ENCODE measurements around the gene HES4. TPM values are rescaled to one million over a fixed set of nuclear protein-coding genes. Genes with fewer than 3 reads are reported as not detected.

Gene HES4
- polyA plus RNA-seq, 1 of the 3 experiments (the other 2 are of a cell fraction), result 4.7 TPM

- no peaks in the 10 kb centered on the region for H3F3A ChIP-seq (replicated peaks; ENCODE audit: insufficient read depth)
- 88% methylated on average over 3 of the region's 9 CpGs for WGBS (ENCODE audit: low lambda C conversion rate)
- H3K9me2 ChIP-seq, result no peaks in the 10 kb centered on the region
- TF ChIP-seq POLR2AphosphoS5 (IDR thresholded peaks at IDR 0.05; ENCODE audit: low read depth, low read length), result no peak
- no peak for TF ChIP-seq USF1 (IDR thresholded peaks at IDR 0.05; ENCODE audit: borderline replicate concordance, low read depth)
- TF ChIP-seq TAF1 (IDR thresholded peaks at IDR 0.05; ENCODE audit: borderline replicate concordance, low read depth, low read length), result no peak
- TF ChIP-seq SMC3 (IDR thresholded peaks at IDR 0.05; ENCODE audit: low read depth, low read length), result no peak
- no peak for TF ChIP-seq ZBTB33 (IDR thresholded peaks at IDR 0.05; ENCODE audit: borderline replicate concordance, low read depth)
- no peak for TF ChIP-seq IRF3 (IDR thresholded peaks at IDR 0.05; ENCODE audit: low read depth, low read length)
- TF ChIP-seq RCOR1 (IDR thresholded peaks at IDR 0.05; ENCODE audit: low read length), result no peak
- ChIA-PET POLR2A (no interaction called here), CTCF (interaction anchor here (0.7 to 6.0 kb wide), 6 partner anchors 9 to 266 kb away, joined by 3 to 52 read pairs (median 10); no protein-coding TSS in a partner anchor)
- no peaks in the 10 kb centered on the region for H3K9me3 ChIP-seq
- H4K20me1 ChIP-seq (ENCODE audit: insufficient read depth), result peaks cover 6% of the 10 kb centered on the region; the same call in 1 of the 2 replicates
- H3K36me3 ChIP-seq (replicated peaks in 1 of 2; ENCODE audit: control insufficient read depth in 1 of 2, insufficient read depth in 2 of 2, low read length in 1 of 2), result peaks cover 0 to 10% of the 10 kb centered on the region in 2 experiments
- H3K79me2 ChIP-seq (ENCODE audit: insufficient read depth), result no peaks in the 10 kb centered on the region
- no peak overlapping the region for H3K4me3 ChIP-seq (ENCODE audit: low read depth in 2 of 2, low read length in 1 of 2)
- no peak for DNase-seq
- H3K27me3 ChIP-seq (ENCODE audit: insufficient read depth), result no peaks in the 10 kb centered on the region
- peaks cover 0 to 10% of the 10 kb centered on the region in 2 experiments; a peak in 1 of 4 replicates for H3K4me1 ChIP-seq (ENCODE audit: control insufficient read depth in 1 of 2, insufficient read depth in 2 of 2, low read depth in 1 of 2, low read length in 1 of 2)
- no peak overlapping the region for H3K9ac ChIP-seq
- H3K27ac ChIP-seq (ENCODE audit: low read depth in 2 of 2, low read length in 1 of 2), result no peak overlapping the region
- no peak overlapping the region for H3K4me2 ChIP-seq
- H2AFZ ChIP-seq (ENCODE audit: low read depth), result no peak overlapping the region
These were observed 24.4 kb upstream of the HES4 start for GRCh38 chr1:1024149-1024770.

GRCh38 chr1:1023700-1024099 lies 23.8 kb upstream of the HES4 start:
- Histone ChIP-seq H3K9ac (no peak overlapping the region), H4K20me1 (ENCODE audit: insufficient read depth) (peaks cover 6% of the 10 kb centered on the region; the same call in 1 of the 2 replicates), H3F3A (replicated peaks; ENCODE audit: insufficient read depth) (no peaks in the 10 kb centered on the region), H3K9me3 (no peaks in the 10 kb centered on the region), H2AFZ (ENCODE audit: low read depth) (no peak overlapping the region), H3K9me2 (no peaks in the 10 kb centered on the region), H3K79me2 (ENCODE audit: insufficient read depth) (no peaks in the 10 kb centered on the region), H3K36me3 (replicated peaks in 1 of 2; ENCODE audit: control insufficient read depth in 1 of 2, insufficient read depth in 2 of 2, low read length in 1 of 2) (peaks cover 0 to 10% of the 10 kb centered on the region in 2 experiments), H3K27me3 (ENCODE audit: insufficient read depth) (no peaks in the 10 kb centered on the region), H3K4me3 (ENCODE audit: low read depth in 2 of 2, low read length in 1 of 2) (no peak overlapping the region), H3K27ac (ENCODE audit: low read depth in 2 of 2, low read length in 1 of 2) (no peak overlapping the region), H3K4me1 (ENCODE audit: control insufficient read depth in 1 of 2, insufficient read depth in 2 of 2, low read depth in 1 of 2, low read length in 1 of 2) (peaks cover 0 to 10% of the 10 kb centered on the region in 2 experiments; a peak in 1 of 4 replicates), H3K4me2 (no peak overlapping the region)
- TF ChIP-seq USF1 (IDR thresholded peaks at IDR 0.05; ENCODE audit: borderline replicate concordance, low read depth) (no peak), MAX (IDR thresholded peaks at IDR 0.05; ENCODE audit: low read depth) (no peak), REST (IDR thresholded peaks at IDR 0.05; ENCODE audit: low read depth, low read length) (no peak), FOSL2 (IDR thresholded peaks at IDR 0.05; ENCODE audit: borderline replicate concordance, low read depth) (no peak), EP300 (IDR thresholded peaks at IDR 0.05; ENCODE audit: borderline replicate concordance in 1 of 2, low read depth in 1 of 2, low read length in 1 of 2) (no peak), SMC3 (IDR thresholded peaks at IDR 0.05; ENCODE audit: low read depth, low read length) (no peak), TCF12 (IDR thresholded peaks at IDR 0.05) (no peak), CHD2 (IDR thresholded peaks at IDR 0.05; ENCODE audit: low read length, partially characterized antibody) (no peak)
- WGBS (ENCODE audit: low lambda C conversion rate), result 86% methylated on average over 9 of the region's 13 CpGs
- DNase-seq, result no peak
- CTCF ChIA-PET, result interaction anchor here (3.1 to 6.0 kb wide), 3 partner anchors 9 to 40 kb away, joined by 17 to 52 read pairs (median 46); no protein-coding TSS in a partner anchor
- POLR2A ChIA-PET, result interaction anchor here (0.6 kb wide), 1 partner anchor 41 kb away, joined by 3 read pairs; no protein-coding TSS in a partner anchor
